ENCODE results near the gene PDS5B. TPM values are rescaled to one million over a fixed set of nuclear protein-coding genes. Genes with fewer than 3 reads are reported as not detected.
A peak's percentile ranks its signal among the peaks of the same experiment; 100 is the strongest.

PDS5B gene
- total RNA-seq, 1 experiment from 2014 or later: 44.3 TPM

DNA sequence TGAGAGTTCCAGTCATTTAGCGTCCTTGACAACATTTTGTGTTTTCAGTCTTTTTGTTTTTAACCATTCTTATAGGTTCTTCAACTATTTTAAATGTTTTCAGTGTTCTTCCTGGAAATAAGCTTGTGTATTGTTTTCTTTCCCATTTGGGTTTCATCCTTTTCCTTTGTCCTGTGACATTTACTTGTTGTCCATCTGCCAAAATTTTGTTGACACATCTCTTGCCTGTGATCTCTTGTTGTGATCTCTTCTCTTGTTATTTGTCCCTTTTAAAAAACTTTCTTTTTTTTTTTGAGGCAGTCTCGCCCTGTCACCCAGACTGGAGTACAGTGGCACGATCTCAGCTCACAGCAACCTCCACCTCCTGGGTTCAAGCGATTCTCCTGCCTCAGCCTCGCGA lies 96.5 kb downstream of the PDS5B start (continued):
- TF ChIP-seq NFATC4 (CRISPR knock-in tag; IDR thresholded peaks at IDR 0.05): no peak
- TF ChIP-seq, protein P1, sequence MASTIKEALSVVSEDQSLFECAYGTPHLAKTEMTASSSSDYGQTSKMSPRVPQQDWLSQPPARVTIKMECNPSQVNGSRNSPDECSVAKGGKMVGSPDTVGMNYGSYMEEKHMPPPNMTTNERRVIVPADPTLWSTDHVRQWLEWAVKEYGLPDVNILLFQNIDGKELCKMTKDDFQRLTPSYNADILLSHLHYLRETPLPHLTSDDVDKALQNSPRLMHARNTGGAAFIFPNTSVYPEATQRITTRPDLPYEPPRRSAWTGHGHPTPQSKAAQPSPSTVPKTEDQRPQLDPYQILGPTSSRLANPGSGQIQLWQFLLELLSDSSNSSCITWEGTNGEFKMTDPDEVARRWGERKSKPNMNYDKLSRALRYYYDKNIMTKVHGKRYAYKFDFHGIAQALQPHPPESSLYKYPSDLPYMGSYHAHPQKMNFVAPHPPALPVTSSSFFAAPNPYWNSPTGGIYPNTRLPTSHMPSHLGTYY (CRISPR knock-in tag; IDR thresholded peaks at IDR 0.05): no peak

DNA sequence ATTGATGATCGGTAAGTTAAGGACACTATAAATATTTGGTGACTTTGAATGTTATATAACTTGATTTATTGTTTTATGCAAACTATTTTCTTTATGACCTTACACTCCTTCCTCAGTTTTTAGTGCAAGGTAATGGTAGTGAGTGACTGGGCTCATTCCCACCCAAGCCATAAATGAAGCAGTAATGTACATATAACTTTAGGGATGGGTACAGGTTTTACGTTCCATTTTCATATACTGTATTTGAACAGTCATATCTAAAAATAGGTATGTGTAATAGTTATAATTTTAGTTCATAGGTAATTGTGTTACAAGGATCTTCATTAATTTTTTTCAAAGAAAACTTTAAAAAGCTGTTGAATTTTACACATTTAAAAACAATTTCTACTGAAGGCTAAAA lies 101.0 kb downstream of the PDS5B start:
- Mint-ChIP-seq H3K9me3 (no peaks in the 10 kb centered on the region), H3K36me3 (peaks cover 5% of the 10 kb centered on the region), H3K27me3 (ENCODE audit: low read depth) (no peaks in the 10 kb centered on the region), H3K27ac (no peak overlapping the region), H3K4me3 (no peak overlapping the region), H3K4me1 (no peaks in the 10 kb centered on the region)
- DNase-seq (ENCODE audit: low spot score) (no peak), ATAC-seq (no peak)
- ChIA-PET POLR2A (no interaction called here), CTCF (no interaction called here)
- TF ChIP-seq NFE2L1 (CRISPR knock-in tag; IDR thresholded peaks at IDR 0.05) (no peak), KAT7 (CRISPR knock-in tag; IDR thresholded peaks at IDR 0.05; ENCODE audit: borderline replicate concordance) (no peak), FOXP1 (CRISPR knock-in tag; IDR thresholded peaks at IDR 0.05; ENCODE audit: borderline replicate concordance) (no peak), FOXK1 (CRISPR knock-in tag; IDR thresholded peaks at IDR 0.05) (no peak), NR2C2 (CRISPR knock-in tag; IDR thresholded peaks at IDR 0.05) (no peak)
- TF ChIP-seq, protein P2, sequence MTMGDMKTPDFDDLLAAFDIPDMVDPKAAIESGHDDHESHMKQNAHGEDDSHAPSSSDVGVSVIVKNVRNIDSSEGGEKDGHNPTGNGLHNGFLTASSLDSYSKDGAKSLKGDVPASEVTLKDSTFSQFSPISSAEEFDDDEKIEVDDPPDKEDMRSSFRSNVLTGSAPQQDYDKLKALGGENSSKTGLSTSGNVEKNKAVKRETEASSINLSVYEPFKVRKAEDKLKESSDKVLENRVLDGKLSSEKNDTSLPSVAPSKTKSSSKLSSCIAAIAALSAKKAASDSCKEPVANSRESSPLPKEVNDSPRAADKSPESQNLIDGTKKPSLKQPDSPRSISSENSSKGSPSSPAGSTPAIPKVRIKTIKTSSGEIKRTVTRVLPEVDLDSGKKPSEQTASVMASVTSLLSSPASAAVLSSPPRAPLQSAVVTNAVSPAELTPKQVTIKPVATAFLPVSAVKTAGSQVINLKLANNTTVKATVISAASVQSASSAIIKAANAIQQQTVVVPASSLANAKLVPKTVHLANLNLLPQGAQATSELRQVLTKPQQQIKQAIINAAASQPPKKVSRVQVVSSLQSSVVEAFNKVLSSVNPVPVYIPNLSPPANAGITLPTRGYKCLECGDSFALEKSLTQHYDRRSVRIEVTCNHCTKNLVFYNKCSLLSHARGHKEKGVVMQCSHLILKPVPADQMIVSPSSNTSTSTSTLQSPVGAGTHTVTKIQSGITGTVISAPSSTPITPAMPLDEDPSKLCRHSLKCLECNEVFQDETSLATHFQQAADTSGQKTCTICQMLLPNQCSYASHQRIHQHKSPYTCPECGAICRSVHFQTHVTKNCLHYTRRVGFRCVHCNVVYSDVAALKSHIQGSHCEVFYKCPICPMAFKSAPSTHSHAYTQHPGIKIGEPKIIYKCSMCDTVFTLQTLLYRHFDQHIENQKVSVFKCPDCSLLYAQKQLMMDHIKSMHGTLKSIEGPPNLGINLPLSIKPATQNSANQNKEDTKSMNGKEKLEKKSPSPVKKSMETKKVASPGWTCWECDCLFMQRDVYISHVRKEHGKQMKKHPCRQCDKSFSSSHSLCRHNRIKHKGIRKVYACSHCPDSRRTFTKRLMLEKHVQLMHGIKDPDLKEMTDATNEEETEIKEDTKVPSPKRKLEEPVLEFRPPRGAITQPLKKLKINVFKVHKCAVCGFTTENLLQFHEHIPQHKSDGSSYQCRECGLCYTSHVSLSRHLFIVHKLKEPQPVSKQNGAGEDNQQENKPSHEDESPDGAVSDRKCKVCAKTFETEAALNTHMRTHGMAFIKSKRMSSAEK (CRISPR knock-in tag; IDR thresholded peaks at IDR 0.05; ENCODE audit: borderline replicate concordance): no peak
- TF ChIP-seq, protein P3, sequence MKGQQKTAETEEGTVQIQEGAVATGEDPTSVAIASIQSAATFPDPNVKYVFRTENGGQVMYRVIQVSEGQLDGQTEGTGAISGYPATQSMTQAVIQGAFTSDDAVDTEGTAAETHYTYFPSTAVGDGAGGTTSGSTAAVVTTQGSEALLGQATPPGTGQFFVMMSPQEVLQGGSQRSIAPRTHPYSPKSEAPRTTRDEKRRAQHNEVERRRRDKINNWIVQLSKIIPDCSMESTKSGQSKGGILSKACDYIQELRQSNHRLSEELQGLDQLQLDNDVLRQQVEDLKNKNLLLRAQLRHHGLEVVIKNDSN (CRISPR knock-in tag; IDR thresholded peaks at IDR 0.05): no peak
- TF ChIP-seq, protein P4, sequence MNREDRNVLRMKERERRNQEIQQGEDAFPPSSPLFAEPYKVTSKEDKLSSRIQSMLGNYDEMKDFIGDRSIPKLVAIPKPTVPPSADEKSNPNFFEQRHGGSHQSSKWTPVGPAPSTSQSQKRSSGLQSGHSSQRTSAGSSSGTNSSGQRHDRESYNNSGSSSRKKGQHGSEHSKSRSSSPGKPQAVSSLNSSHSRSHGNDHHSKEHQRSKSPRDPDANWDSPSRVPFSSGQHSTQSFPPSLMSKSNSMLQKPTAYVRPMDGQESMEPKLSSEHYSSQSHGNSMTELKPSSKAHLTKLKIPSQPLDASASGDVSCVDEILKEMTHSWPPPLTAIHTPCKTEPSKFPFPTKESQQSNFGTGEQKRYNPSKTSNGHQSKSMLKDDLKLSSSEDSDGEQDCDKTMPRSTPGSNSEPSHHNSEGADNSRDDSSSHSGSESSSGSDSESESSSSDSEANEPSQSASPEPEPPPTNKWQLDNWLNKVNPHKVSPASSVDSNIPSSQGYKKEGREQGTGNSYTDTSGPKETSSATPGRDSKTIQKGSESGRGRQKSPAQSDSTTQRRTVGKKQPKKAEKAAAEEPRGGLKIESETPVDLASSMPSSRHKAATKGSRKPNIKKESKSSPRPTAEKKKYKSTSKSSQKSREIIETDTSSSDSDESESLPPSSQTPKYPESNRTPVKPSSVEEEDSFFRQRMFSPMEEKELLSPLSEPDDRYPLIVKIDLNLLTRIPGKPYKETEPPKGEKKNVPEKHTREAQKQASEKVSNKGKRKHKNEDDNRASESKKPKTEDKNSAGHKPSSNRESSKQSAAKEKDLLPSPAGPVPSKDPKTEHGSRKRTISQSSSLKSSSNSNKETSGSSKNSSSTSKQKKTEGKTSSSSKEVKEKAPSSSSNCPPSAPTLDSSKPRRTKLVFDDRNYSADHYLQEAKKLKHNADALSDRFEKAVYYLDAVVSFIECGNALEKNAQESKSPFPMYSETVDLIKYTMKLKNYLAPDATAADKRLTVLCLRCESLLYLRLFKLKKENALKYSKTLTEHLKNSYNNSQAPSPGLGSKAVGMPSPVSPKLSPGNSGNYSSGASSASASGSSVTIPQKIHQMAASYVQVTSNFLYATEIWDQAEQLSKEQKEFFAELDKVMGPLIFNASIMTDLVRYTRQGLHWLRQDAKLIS (CRISPR knock-in tag; IDR thresholded peaks at IDR 0.05; ENCODE audit: borderline replicate concordance): no peak

DNA sequence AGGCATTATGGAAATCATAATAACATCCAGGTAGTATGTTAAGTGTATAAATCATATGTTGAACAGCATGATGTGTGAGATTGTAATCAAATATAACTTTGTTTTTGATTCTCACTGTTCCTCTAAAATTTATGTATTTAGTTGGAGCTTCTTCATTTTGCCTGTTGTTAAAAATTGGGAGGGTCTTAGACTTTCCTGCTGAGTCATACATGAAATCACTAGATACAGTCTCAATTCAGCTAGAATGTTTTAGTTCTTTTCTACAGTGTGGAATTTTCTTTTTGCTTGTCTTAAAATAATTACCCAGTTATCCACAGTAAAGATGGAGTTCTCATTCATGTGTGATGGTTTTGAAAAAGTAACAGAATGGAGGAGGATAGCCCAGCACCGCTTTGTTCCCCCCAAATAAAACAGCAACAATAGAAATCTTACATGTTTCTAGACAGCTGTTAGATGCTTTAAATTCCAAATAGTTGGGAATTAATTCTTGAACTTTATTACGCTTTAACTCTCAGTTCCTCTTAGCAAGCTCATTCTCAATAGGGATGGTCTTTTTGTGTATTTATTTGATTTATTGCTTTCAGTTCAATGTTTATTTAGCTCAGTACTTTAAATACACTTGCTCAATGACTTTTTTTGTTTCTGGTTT lies 109.5 kb downstream of the PDS5B start:
- ATAC-seq: no peak

More for the DNA sequence above, 109.5 kb downstream of the PDS5B start:
- H3K27ac Mint-ChIP-seq: peak overlapping the region; percentile 44; the same call in 1 of the 2 replicates
- ChIA-PET CTCF (interaction anchor here (1.1 kb wide), 1 partner anchor 12 kb away, joined by 3 read pairs; no protein-coding TSS in a partner anchor), POLR2A (no interaction called here)
- H3K4me1 Mint-ChIP-seq: no peaks in the 10 kb centered on the region
- TF ChIP-seq HMGA2 (CRISPR knock-in tag; IDR thresholded peaks at IDR 0.05): no peak
- H3K36me3 Mint-ChIP-seq: peaks cover 4% of the 10 kb centered on the region; the same call in 1 of the 2 replicates
- no peaks in the 10 kb centered on the region for H3K9me3 Mint-ChIP-seq
- H3K4me3 Mint-ChIP-seq: no peak overlapping the region
- DNase-seq (ENCODE audit: low spot score): no peak
- H3K27me3 Mint-ChIP-seq (ENCODE audit: low read depth): no peaks in the 10 kb centered on the region
